ENCODE measurements around the gene ANKRD17. TPM values are rescaled to one million over a fixed set of nuclear protein-coding genes. Genes with fewer than 3 reads are reported as not detected.
"Not testable (repeated sequence)": the region's sequence is repeated elsewhere in the genome, so short reads cannot be mapped to it uniquely, and the experiment has no call there.

The ANKRD17 gene, protein sequence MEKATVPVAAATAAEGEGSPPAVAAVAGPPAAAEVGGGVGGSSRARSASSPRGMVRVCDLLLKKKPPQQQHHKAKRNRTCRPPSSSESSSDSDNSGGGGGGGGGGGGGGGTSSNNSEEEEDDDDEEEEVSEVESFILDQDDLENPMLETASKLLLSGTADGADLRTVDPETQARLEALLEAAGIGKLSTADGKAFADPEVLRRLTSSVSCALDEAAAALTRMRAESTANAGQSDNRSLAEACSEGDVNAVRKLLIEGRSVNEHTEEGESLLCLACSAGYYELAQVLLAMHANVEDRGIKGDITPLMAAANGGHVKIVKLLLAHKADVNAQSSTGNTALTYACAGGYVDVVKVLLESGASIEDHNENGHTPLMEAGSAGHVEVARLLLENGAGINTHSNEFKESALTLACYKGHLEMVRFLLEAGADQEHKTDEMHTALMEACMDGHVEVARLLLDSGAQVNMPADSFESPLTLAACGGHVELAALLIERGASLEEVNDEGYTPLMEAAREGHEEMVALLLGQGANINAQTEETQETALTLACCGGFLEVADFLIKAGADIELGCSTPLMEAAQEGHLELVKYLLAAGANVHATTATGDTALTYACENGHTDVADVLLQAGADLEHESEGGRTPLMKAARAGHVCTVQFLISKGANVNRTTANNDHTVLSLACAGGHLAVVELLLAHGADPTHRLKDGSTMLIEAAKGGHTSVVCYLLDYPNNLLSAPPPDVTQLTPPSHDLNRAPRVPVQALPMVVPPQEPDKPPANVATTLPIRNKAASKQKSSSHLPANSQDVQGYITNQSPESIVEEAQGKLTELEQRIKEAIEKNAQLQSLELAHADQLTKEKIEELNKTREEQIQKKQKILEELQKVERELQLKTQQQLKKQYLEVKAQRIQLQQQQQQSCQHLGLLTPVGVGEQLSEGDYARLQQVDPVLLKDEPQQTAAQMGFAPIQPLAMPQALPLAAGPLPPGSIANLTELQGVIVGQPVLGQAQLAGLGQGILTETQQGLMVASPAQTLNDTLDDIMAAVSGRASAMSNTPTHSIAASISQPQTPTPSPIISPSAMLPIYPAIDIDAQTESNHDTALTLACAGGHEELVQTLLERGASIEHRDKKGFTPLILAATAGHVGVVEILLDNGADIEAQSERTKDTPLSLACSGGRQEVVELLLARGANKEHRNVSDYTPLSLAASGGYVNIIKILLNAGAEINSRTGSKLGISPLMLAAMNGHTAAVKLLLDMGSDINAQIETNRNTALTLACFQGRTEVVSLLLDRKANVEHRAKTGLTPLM (N-terminal part only)
- 10 to 100 TPM; 43.9 to 50.9 TPM for total RNA-seq

DNA sequence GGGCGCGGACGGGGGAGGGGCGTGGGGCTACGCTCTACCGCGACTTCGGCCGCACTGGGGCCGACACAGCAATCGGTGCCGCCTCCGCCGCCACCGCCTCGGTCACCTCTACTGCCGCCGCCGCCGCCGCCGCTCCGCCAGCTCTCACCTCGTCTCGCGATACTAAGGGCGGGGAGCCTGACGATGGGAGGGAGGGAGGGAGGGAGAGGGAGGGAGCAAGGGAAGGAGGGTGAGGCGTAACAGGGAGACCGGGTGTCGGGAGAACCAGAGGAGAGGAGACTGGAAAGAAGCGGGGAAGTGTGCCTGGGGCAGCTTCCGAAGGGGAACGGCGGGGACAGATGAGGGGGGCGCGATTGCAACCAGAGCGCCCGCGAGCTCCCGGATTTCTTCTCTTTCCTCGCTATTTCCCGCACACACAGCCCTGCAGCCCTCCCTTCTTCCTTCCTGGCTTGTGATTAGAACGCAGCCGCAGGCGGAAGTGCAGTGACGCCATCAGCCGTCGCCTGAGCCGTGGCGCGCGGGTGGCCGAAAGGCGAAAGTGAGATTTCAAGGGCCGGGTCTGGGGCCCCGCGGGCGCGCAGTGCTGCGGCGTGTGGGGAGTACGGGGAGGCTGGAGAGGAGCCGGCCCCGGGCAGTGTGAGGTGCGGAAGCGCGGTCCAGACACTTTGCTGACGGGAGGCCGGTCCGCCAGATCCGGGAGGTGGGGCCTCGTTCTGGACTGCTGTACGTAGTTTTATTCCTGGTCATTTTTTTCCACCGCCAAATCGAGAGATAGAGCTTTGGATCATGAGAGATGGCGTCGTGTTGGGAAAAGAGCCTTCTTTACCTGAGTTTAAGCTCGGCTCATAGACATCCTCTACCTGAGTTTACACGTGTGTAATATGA, at the start of gene ANKRD17:
Gene ANKRD17, minus strand, starts transcription at position 113 of the 885 bp plus-strand sequence. CDS start 130 bp downstream, outside the sequence.
- Mint-ChIP-seq H3K27me3 (ENCODE audit: low read depth) (no peaks in the 10 kb centered on the region), H3K4me1 (ENCODE audit: low read depth) (peaks cover 50% of the 10 kb centered on the region), H3K27ac (peak within 1 kb of the TSS; percentile 99), H3K36me3 (ENCODE audit: insufficient read depth in 2 of 2) (peaks cover 6 to 27% of the 10 kb centered on the region in 2 donors), H3K4me3 (peak within 1 kb of the TSS; percentile 93 to 99), H3K9me3 (no peaks in the 10 kb centered on the region)
- ATAC-seq (replicated peaks in 1 of 2) (peak; percentile 85), DNase-seq (peak; percentile 93)

DNA sequence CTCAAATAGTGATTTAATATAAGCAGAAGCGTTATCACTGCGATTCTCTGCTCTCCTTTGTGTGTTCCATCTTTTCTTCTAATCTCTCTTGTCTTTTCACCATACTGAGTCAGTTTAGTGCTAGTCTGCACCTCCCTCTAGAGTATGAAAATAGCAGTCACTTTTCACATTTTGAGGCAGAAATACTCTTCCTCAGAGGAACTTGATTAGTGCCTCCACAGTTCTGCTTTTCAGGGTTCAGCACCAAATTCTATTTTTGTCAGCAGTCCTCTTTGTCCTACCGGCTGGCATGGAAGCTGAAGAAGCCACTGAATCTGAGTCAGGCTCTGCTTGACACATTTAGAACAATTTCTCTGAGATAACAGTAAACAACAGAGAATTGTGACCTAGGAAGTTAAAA, 49.7 kb upstream of the ANKRD17 start:
- Mint-ChIP-seq H3K27ac (no peak overlapping the region), H3K4me1 (ENCODE audit: low read depth) (no peaks in the 10 kb centered on the region), H3K36me3 (ENCODE audit: insufficient read depth in 2 of 2) (no peaks in the 10 kb centered on the region), H3K9me3 (no peaks in the 10 kb centered on the region), H3K27me3 (ENCODE audit: low read depth) (no peaks in the 10 kb centered on the region), H3K4me3 (no peak overlapping the region)
- ATAC-seq (replicated peaks in 1 of 2) (no peak), DNase-seq (no peak)

DNA sequence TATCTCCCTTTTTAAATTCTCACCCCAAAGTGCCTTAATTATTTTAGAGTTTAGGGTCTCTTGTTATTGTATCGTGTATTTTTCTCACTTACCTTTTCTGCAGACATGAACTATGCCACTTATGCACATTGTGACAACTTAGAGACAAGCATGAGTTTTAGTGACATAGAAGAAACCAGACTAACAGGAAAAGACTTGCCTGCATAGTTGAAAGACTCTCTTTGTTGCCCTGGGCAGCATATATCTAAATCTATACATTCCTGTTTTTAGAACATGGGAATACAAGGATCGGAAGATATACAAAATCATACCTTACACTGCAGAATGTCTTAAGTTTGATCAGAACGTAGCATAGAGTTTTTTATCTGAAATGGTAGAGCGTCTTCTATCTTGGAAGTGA, 45.1 kb upstream of the ANKRD17 start:
- no peak for DNase-seq
- Mint-ChIP-seq H3K27me3 (ENCODE audit: low read depth) (no peaks in the 10 kb centered on the region), H3K9me3 (peaks cover 4 to 5% of the 10 kb centered on the region in 2 donors), H3K27ac (no peak overlapping the region), H3K4me1 (ENCODE audit: low read depth) (no peaks in the 10 kb centered on the region), H3K4me3 (no peak overlapping the region), H3K36me3 (ENCODE audit: insufficient read depth in 2 of 2) (peaks cover 0 to 2% of the 10 kb centered on the region in 2 donors)
- no peak for ATAC-seq (replicated peaks in 1 of 2)

DNA sequence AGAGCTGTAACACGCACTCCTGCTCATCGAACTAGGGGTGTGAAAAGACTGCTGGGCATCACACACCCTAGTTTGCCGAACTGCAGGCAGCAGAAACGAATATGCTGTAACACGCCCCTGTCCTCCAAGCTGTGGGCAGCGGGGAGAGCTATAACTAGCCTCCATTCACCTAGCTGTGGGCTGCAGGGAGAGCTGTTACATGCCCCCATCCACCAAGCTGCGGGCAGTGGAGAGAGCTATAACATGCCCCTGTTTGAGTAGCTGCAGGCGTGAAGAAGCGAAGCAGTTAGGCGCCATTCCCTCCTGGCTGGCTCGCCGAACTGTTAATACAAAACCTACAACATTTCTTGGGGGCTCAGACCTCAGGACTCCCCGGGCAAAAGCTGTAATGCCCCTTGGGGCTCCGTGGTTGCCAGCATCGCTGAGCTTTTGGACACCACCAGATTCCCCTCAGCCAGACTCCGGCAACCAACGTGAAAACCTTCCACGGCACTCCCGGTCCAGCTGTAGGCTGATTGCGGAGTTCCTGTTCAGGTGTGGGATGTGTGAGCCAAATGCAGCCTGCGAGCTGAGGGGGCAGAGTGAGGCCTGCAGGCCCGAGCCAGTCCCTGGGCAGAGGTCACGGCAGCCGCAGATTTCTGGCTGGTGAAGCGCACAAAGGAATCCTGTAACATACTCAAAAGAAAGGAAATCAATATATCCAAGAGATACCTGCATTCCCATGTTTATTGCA, 41.1 kb upstream of the ANKRD17 start:
- Mint-ChIP-seq H3K27me3 (ENCODE audit: low read depth) (no peaks in the 10 kb centered on the region), H3K4me1 (ENCODE audit: low read depth) (no peaks in the 10 kb centered on the region), H3K4me3 (no peak overlapping the region), H3K27ac (no peak overlapping the region), H3K36me3 (ENCODE audit: insufficient read depth in 2 of 2) (peaks cover 3 to 5% of the 10 kb centered on the region in 2 donors), H3K9me3 (peaks cover 12 to 16% of the 10 kb centered on the region in 2 donors)
- DNase-seq (no peak), ATAC-seq (replicated peaks in 1 of 2) (no peak)

DNA sequence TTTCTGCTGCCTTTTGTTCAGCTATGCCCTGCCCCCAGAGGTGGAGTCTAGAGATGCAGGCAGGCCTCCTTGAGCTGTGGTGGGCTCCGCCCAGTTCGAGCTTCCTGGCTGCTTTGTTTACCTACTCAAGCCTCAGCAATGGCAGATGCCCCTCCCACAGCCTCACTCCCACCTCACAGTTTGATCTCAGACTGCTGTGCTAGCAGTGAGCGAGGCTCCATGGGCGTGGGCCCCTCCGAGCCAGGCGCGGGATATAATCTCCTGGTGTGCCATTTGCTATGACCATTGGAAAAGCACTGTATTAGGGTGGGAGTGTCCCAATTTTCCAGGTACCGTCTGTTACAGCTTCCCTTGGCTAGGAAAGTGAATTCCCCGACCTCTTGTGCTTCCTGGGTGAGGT, 34.1 kb upstream of the ANKRD17 start:
- peaks cover 10 to 20% of the 10 kb centered on the region in 2 donors for H3K9me3 Mint-ChIP-seq

DNA sequence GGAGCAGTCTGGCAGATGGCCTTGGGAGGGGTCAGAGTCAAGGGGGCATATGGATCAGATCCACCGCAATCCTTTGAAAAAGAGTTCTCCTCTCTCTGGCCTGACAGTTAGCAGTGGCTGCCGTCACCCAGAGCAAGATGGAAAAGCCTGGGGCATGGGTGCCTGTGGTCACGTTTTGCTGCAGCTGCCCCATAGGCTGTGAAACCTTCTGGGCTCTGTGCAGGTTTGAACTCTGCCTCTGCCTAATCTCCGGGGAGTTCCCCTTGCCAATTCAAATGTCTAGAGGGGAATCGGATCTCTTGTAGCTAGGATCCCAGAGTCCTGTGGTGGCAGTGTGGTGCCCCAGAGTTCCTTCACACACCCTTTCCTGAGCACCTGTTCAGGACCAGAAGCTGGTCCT, 23.4 kb upstream of the ANKRD17 start:
- Mint-ChIP-seq H3K27ac (no peak overlapping the region), H3K9me3 (peaks cover 0 to 11% of the 10 kb centered on the region in 2 donors), H3K4me1 (ENCODE audit: low read depth) (no peaks in the 10 kb centered on the region), H3K27me3 (ENCODE audit: low read depth) (no peaks in the 10 kb centered on the region), H3K36me3 (ENCODE audit: insufficient read depth in 2 of 2) (peaks cover 6 to 26% of the 10 kb centered on the region in 2 donors), H3K4me3 (no peak overlapping the region)
- DNase-seq (no peak), ATAC-seq (replicated peaks in 1 of 2) (no peak)

More for the DNA sequence above, 34.1 kb upstream of the ANKRD17 start:
- not testable (repeated sequence) for H3K4me1 Mint-ChIP-seq (ENCODE audit: low read depth); DNase-seq; ATAC-seq (replicated peaks in 1 of 2); H3K27ac Mint-ChIP-seq; H3K4me3 Mint-ChIP-seq; H3K27me3 Mint-ChIP-seq (ENCODE audit: low read depth)
- H3K36me3 Mint-ChIP-seq (ENCODE audit: insufficient read depth in 2 of 2): peaks cover 11 to 15% of the 10 kb centered on the region in 2 donors

DNA sequence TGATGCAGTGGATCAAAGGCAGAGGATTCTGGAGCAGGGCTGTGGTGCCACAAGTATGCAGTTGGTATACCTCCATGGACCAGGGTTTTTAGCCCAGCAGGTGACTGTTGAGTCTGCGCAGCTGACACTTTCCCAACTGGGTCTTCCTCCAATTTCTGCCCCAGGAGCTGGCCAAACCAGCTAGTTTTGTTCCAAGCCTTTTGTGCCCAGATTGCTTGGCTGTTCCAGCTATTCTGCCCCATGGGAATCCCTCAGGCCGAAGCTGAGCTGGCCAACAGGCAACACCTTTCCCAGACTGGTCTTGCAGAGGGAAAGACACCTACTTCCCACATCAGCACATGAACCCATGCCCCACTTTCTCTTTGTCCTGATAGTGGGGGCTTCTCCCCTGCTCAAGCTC, 22.8 kb upstream of the ANKRD17 start:
- DNase-seq: no peak
- ATAC-seq (replicated peaks in 1 of 2): no peak
- Mint-ChIP-seq H3K27ac (no peak overlapping the region), H3K27me3 (ENCODE audit: low read depth) (no peaks in the 10 kb centered on the region), H3K4me3 (no peak overlapping the region), H3K36me3 (ENCODE audit: insufficient read depth in 2 of 2) (peaks cover 6 to 24% of the 10 kb centered on the region in 2 donors), H3K4me1 (ENCODE audit: low read depth) (no peaks in the 10 kb centered on the region), H3K9me3 (peaks cover 0 to 9% of the 10 kb centered on the region in 2 donors)

DNA sequence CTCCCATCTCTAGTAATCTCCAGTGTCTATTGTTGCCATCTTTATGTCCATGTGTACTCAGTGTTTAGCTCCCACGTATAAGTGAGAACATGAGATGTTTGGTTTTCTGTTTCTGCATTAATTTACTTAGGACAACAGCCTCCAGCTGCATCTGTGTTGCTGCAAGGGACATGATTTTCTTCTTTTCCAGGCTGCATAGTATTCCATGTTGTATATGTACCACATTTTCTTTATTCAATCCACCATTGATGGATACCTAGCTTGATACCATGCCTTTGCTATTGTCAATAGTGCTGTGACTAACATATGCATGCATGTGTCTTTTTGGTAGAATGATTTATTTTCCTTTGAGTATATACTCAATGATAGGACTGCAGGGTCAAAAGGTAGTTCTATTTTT, 18.6 kb upstream of the ANKRD17 start:
- Mint-ChIP-seq H3K27ac (no peak overlapping the region), H3K27me3 (ENCODE audit: low read depth) (no peaks in the 10 kb centered on the region), H3K4me1 (ENCODE audit: low read depth) (no peaks in the 10 kb centered on the region), H3K9me3 (peaks cover 0 to 6% of the 10 kb centered on the region in 2 donors), H3K36me3 (ENCODE audit: insufficient read depth in 2 of 2) (peaks cover 8 to 15% of the 10 kb centered on the region in 2 donors), H3K4me3 (no peak overlapping the region)
- DNase-seq: no peak
- no peak for ATAC-seq (replicated peaks in 1 of 2)

DNA sequence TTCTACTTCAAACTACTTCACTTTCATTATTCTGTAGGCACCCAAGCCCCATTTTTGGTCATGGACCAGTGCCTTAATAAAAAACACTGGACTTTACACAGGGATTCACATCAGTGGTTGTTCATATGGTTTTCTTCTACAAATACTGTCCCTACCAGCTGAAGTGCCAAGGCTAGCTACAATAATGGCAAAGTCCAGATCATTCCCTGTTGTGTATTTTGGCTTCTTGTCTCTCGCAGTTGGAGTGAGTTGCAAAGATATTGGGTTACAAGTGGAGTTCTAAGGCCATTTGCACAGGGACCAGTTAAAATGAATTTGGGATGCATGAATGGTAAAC, 16.7 kb upstream of the ANKRD17 start:
- peaks cover 0 to 6% of the 10 kb centered on the region in 2 donors for H3K9me3 Mint-ChIP-seq
- ATAC-seq (replicated peaks in 1 of 2) (no peak), DNase-seq (no peak)
- H3K4me1 Mint-ChIP-seq (ENCODE audit: low read depth): no peaks in the 10 kb centered on the region
- no peaks in the 10 kb centered on the region for H3K27me3 Mint-ChIP-seq (ENCODE audit: low read depth)
- no peak overlapping the region for H3K27ac Mint-ChIP-seq
- H3K4me3 Mint-ChIP-seq: no peak overlapping the region
- peaks cover 8 to 10% of the 10 kb centered on the region in 2 donors for H3K36me3 Mint-ChIP-seq (ENCODE audit: insufficient read depth in 2 of 2)

DNA sequence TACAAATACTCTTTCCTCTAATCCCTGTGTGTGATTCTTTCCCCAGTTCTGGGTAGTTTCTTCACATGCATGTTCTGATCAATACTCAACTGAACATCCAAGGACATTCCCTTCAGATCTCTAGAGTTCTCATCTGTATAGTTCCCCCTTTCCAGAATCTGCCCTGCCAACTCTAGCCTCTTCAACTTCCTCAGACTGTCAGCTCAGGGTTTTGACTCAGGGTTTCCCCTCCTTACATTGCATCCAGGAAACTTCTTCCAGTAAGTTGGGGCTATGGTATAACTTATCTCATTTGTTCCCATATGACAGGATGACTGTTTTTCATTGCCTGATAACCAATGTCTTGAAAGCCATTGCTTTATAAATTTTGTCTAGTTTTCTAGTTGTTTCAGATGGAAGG, 14.2 kb upstream of the ANKRD17 start:
- DNase-seq (no peak), ATAC-seq (replicated peaks in 1 of 2) (no peak)
- peaks cover under 1 to 2% of the 10 kb centered on the region in 2 donors for H3K36me3 Mint-ChIP-seq (ENCODE audit: insufficient read depth in 2 of 2)
- peaks cover 0 to 2% of the 10 kb centered on the region in 2 donors for H3K9me3 Mint-ChIP-seq
- H3K4me1 Mint-ChIP-seq (ENCODE audit: low read depth): no peaks in the 10 kb centered on the region
- H3K4me3 Mint-ChIP-seq: no peak overlapping the region
- H3K27me3 Mint-ChIP-seq (ENCODE audit: low read depth): no peaks in the 10 kb centered on the region
- H3K27ac Mint-ChIP-seq: no peak overlapping the region

DNA sequence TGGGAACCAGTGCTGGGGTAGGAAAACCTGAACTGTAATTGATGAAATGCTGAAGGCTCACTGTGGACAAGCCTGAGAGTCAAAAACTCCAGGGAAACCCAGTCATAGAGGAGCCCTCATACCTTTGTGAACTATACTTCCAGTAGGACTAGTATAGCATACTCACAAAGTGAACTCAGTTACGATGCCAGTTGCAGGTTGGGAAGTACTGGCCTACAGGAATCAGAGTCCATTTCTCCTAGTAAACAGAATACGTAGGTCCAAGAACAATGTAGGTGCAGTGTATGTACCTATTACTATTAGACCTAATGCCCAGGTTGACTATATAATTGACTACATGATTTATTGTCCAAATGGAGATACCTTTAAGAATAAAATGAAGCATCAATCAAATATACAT, 8.5 kb upstream of the ANKRD17 start:
- Mint-ChIP-seq H3K27me3 (ENCODE audit: low read depth) (no peaks in the 10 kb centered on the region), H3K4me3 (no peak overlapping the region), H3K9me3 (no peaks in the 10 kb centered on the region), H3K27ac (no peak overlapping the region), H3K36me3 (ENCODE audit: insufficient read depth in 2 of 2) (no peaks in the 10 kb centered on the region), H3K4me1 (ENCODE audit: low read depth) (no peaks in the 10 kb centered on the region)
- ATAC-seq (replicated peaks in 1 of 2): no peak
- DNase-seq: no peak
